Inflammatory macrophage treated with lipopolysaccharide for 1 hour (primary cell): ENCODE results near the gene THUMPD2.
"Not testable (repeated sequence)": the region's sequence is repeated elsewhere in the genome, so short reads cannot be mapped to it uniquely, and the experiment has no call there.

ENCODE experiments used
- DNase-seq, 2 donors: peaks; one replicate each; pipeline ENCODE4 v3.0.0-alpha.2; 2020 to 2022

The THUMPD2 gene

GRCh38 chr2:39778775-39779340 is at the start of gene THUMPD2:
TSS of gene THUMPD2 (minus strand) at chr2:39779258. CDS start at chr2:39779239, 19 bp downstream.
- DNase-seq: peak; percentile 39 to 71

GRCh38 chr2:39821871-39822270 is 42.8 kb upstream of the THUMPD2 start:
- no peak for DNase-seq

- no peak for DNase-seq
Observed at GRCh38 chr2:39816845-39817244, 37.8 kb upstream of the THUMPD2 start.

GRCh38 chr2:39816428-39816827 is 37.4 kb upstream of the THUMPD2 start:
- no peak for DNase-seq

- DNase-seq: no peak
Observed at GRCh38 chr2:39805936-39806608, 27.0 kb upstream of the THUMPD2 start.

- no peak for DNase-seq
Observed at GRCh38 chr2:39803839-39804238, 24.8 kb upstream of the THUMPD2 start.

GRCh38 chr2:39800752-39801151 is 21.7 kb upstream of the THUMPD2 start:
- no peak for DNase-seq

GRCh38 chr2:39796134-39796533 is 17.1 kb upstream of the THUMPD2 start:
- no peak for DNase-seq

- not testable (repeated sequence) for DNase-seq
Observed at GRCh38 chr2:39790216-39790818, 11.3 kb upstream of the THUMPD2 start.

GRCh38 chr2:39787950-39788349 is 8.9 kb upstream of the THUMPD2 start:
- no peak for DNase-seq

- peak; percentile 27 to 36 for DNase-seq
Observed at GRCh38 chr2:39786761-39787522, 7.9 kb upstream of the THUMPD2 start.

GRCh38 chr2:39782591-39782990 is 3.5 kb upstream of the THUMPD2 start:
- no peak for DNase-seq

GRCh38 chr2:39781697-39782096 is 2.6 kb upstream of the THUMPD2 start:
- no peak for DNase-seq

- peak in 1 of 2 donors; percentile 14 for DNase-seq
Observed at GRCh38 chr2:39780825-39781600, 2.0 kb upstream of the THUMPD2 start.

GRCh38 chr2:39779927-39780326 is 869 bp upstream of the THUMPD2 start:
- no peak for DNase-seq

- peak in 1 of 2 donors; percentile 35 for DNase-seq
Observed at GRCh38 chr2:39779341-39779851, 338 bp upstream of the THUMPD2 start.

GRCh38 chr2:39778233-39778632 is 825 bp downstream of the THUMPD2 start:
- DNase-seq: no peak

- no peak for DNase-seq
Observed at GRCh38 chr2:39772812-39773152, 6.3 kb downstream of the THUMPD2 start.

- no peak for DNase-seq
Observed at GRCh38 chr2:39772086-39772811, 6.8 kb downstream of the THUMPD2 start.

GRCh38 chr2:39762448-39762847 is 16.6 kb downstream of the THUMPD2 start:
- DNase-seq: no peak

- no peak for DNase-seq
Observed at GRCh38 chr2:39757156-39757555, 21.9 kb downstream of the THUMPD2 start.

GRCh38 chr2:39755466-39755865 is 23.6 kb downstream of the THUMPD2 start:
- no peak for DNase-seq
